Activated CD4-positive, alpha-beta T cell treated with anti-CD3 and anti-CD28 coated beads, Interleukin-2, amount 50 U/mL, for 48 hours (primary cell): ENCODE results near the gene CCDC86.

ENCODE experiments used
- DNase-seq, 2 experiments: peaks; one replicate each; pipeline ENCODE4 v3.0.0-alpha.2; 2020

CCDC86 gene

GRCh38 chr11:60854140-60854846, 12.4 kb downstream of the CCDC86 start:
- no peak for DNase-seq

DNA sequence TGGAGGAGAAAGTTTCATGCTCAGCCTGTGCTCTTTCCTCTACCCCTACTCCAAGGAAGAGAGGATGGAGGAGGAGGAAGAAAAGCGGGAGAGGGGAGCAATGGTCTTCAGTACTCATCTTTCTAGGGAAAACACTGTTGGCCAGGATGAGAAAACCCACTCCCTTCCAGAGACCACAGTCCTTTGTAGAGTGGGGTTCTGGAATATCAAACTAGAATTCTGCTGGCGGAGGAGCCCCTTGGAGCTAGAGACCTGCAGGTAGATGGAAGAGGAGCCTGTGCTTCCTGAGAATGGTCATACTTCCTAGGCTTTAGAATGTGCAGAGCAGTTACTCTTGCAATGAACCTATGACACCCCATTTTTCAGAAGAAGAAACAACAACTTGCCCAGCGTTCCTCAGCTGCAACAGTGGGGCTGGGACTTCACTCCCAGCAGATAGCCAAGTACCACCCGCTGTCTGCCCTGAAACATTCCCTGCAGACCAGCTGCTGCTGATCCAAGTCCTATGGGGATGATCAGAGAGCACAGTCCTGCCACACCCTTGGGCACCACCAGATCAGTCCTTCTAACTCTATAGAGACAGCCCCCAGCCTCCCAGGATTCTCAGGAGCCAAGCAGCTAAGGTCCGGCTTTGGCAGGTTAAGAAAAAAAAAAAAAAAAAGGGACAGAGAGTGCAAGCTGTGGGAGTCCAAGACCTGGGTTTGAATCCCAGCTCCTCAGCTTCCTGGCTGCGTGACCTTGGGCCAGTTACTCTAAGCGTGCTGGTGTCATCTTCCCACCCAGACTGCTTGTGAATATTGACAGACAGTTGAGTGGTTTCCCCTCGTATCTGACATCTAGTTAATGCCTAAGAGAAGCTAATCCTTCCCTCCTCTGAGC, 13.2 kb downstream of the CCDC86 start:
- no peak for DNase-seq

DNA sequence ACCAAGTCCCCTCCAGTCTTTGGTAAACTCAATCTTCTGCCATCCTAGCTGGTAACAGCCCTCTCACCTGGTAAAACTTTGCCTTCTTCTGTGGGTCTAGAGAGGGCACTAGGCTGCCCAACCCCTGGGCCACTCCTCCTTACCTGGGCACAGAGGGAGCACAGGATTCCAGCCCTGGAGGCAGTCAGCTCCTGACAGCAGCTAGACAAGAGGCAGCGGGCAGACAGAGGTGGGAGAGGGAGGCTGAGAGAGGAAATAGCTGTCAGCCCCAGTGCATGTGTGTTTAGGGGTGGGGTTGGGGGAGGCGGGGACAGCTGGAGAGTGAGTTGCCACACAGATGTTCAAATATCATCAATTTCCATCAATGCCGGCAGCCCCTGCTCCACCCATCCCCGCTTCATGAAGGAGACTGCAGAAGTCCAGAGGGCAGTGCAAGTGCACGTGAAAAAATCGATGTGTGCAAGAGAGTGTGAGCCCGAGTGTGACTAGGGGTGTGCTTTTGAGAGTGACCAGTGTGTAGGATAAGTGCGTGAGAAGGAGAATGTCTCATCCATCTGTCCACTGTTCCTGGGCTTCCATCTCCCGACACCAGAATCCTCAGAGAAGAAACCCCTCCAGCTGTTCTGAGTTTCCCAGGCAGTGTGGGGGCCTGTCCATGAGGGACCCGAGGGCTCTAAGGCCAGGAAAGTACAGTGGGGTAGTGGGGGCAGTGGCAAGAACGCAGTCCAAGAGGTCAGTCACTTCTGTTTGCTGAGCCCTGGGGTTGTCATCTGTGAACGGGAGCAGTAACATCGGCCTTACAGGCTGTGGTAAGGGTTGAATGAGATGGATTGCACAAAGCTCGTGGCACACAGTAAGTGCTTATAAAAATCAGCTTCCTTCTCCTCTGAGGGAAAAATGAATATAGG, 14.1 kb downstream of the CCDC86 start, which contains the start of gene PTGDR2:
Gene PTGDR2 (minus strand): TSS at position 225 of the 908 bp plus-strand sequence. CDS start 2,228 bp downstream, outside the sequence.
- DNase-seq, result no peak

DNA sequence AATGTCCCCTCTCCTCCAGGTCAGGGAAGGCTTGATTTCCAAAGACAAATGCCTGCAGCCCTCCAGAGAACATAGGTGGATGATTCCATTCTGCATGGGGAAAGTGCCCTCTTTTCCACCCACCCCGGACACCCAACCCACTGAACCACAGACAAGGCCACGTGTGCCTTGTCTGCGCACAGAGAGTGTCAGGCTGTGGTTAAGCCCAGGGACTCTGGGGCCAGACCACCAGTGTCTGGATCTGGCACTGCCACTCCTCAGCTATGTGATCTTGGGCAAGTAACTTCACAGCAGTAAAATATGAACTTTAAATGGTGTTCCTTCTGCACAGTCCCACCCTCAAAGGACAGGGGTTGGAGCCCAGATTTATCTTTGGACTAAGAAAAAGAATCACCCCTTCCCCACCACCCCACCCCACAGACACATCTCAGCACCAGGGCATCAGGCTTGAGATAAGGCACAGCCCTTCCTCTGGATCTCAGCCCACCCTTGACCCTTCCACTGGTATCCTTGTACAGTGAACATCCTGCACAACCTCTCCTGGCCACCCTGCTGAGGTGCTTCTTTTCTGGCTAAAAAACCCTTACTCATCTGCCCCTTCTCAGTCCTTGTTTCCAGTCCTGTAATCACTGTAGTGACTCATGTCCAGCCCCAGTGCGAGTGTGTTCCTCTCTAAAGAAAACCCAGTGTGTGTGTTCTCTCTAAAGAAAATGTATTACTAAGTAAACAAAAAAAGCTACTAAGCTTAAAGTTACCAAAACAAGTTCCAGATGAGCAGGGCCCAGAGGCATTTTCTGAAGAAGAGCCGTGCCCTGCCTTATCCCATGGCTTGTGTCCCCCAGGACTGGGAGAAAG, 15.7 kb downstream of the CCDC86 start:
- DNase-seq, result no peak

DNA sequence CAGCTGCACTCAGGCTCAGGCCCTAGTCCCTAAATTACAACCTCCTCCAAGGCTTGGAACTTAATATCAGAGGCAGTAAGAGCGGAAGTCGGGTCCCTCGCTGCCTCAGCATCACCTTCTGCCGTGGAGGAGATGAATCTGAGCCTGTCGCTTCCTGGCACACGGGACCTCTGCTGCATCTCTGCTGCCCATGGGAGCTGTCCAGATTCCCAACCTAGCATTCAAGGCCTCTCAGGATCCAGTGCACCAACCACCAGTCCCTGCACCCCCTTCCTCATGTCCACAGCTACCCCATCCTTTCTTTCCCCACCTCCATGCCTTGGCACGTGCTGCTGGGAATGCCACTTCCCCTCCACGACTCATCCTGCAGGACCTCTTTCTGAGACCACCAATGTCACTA, 16.3 kb downstream of the CCDC86 start:
- no peak for DNase-seq

GRCh38 chr11:60858731-60859464, 17.0 kb downstream of the CCDC86 start:
- DNase-seq, result no peak

DNA sequence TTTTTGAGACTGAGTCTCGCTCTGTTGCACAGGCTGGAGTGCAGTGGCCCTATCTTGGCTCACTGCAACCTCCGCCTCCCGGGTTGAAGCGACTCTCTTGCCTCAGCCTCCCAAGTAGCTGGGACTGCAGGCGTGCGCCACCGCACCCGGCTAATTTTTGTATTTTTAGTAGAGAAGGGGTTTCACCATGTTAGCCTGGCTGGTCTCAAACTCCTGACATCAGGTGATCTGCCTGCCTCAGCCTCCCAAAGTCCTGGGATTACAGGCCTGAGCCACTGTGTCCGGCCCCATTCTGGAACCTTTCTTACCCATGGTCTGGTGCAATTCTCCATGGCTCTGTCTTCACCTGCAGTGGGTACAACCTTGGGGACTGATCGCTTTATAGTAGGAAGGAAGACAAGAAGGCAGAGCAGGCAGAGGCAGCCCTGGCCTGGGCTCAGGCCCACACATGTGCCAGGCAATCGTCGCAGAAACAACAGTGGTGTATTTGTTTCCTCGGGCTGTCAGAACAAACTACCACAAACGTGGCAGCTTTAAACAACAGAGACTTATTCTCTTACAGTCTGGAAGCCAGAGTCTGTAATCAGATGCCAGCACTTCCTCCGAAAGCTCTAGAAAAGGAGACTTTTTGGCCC, 17.8 kb downstream of the CCDC86 start:
- no peak for DNase-seq

DNA sequence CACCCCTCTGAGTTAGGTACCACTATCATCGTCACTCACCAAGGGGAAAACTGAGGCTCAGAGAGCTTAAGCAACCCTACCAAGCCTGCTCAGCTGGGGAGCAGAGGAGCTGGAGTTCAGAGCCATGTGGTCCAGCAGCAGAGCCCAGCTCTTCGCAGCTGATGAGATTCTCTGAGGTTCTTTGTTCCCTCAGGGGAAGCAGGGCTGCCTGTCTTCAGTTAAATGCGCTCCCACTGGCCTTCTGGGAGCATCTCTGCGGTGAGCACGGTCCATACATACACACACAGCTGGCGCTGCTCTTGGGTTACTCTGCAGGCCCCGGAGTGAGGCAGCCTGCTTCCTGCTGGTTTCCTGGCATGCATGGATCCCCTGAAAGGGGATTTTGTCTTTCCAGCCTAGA, 19.0 kb downstream of the CCDC86 start:
- DNase-seq, result no peak

DNA sequence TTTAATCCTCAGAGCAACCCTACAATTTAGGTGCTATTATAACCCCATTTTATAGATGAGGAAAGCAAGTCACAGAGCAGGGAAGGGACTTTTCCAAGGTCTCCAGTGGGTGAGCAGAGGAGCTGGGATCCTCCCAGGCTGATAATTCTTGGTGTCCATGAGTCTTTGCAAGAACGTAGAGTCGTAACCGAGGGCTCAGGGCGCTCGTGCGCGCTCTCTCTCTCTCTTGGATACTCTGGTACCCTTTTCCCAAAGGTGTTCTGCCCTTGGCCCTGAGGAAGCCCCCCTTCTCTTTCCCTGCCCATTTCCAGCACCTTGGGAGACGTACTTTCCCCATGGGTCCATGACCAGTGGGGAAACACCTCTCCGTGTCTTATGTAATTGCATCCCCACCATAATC, 20.3 kb downstream of the CCDC86 start:
- DNase-seq, result no peak

GRCh38 chr11:60863550-60864521, 21.9 kb downstream of the CCDC86 start:
- DNase-seq, result no peak

GRCh38 chr11:60864856-60865513, 23.1 kb downstream of the CCDC86 start:
- no peak for DNase-seq

GRCh38 chr11:60866911-60867870, 25.3 kb downstream of the CCDC86 start, which contains the start of gene ZP1:
ZP1 (plus strand) TSS chr11:60867542; CDS start chr11:60867562, 20 bp downstream.
- no peak for DNase-seq

DNA sequence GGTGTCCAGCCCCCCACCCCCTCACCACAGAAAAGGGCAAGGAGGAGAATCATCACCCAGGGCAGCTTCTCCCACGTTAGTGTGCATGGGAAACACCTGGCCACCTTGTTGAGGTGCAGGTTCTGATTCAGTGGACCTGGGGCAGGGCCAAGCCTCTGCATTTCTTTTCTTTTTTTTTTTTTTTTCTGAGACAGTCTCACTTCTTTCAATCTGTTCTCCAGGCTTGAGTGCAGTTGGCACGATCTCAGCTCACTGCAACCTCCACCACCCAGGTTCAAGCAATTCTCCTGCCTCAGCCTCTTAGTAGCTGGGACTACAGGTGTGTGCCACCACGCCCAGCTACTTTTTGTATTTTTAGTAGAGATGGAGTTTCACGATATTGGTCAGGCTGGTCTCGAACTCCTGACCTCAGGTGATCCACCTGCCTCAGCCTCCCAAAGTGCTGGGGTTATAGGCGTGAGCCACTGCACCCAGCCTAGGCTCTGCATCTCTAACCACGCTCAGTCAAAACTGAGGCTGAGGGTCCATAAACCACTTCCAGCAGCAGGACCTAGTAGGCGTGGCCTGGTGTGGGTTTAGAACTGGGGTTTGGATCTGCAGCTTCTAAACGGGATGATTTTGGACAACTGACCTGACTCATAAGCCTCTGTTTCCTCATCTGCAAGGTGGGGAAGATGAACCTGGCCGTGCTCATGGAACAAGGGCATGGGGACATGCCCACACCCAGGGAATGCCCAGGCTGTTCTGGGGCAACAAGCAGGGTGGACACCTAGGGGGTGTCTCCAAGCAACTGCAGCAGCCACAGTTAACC, 26.2 kb downstream of the CCDC86 start:
- DNase-seq, result no peak

- no peak for DNase-seq
Observed at GRCh38 chr11:60868682-60869450, 27.0 kb downstream of the CCDC86 start.

GRCh38 chr11:60869451-60869825, 27.5 kb downstream of the CCDC86 start:
- no peak for DNase-seq

DNA sequence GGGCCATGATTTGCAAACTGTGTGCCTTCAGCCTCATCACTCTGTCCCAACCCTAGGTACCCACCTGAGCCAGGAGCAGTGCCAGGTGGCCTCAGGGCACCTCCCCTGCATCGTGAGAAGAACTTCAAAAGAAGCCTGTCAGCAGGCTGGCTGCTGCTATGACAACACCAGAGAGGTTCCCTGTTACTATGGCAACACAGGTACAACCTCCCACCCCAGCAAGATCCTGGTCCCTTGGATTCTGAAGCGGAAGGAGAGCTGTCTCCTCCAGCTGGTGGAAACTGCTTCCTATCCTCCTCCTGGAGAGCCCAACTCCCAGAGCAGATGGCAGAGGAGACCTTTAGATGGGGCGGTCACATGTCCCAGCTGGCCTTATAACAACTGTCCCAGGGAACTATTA, 28.4 kb downstream of the CCDC86 start:
- peak in 1 of 2 experiments; percentile 2 for DNase-seq
